Vagina (tissue), 2 donors: ENCODE results near the gene MSANTD4. TPM values are rescaled to one million over a fixed set of nuclear protein-coding genes. Genes with fewer than 3 reads are reported as not detected.
"Not testable (repeated sequence)": the region's sequence is repeated elsewhere in the genome, so short reads cannot be mapped to it uniquely, and the experiment has no call there.

ENCODE experiments used
- DNase-seq, 2 donors: peaks; one replicate each; pipeline ENCODE4 v3.0.0-alpha.2; 2017; ENCODE audit errors: extremely low spot score in 2 of 2
- H3K27ac ChIP-seq: fragments of 200-600 bp; sonication (generic); one replicate; pipeline ENCODE4 v1.5.1; 2019
- H3K27me3 ChIP-seq: fragments of 200-600 bp; sonication (generic); one replicate; pipeline ENCODE4 v1.5.1; 2019
- H3K36me3 ChIP-seq, 2 donors: fragments of 200-600 bp; sonication (generic); one replicate each; pipeline ENCODE4 v1.5.1; 2017 to 2019
- H3K4me1 ChIP-seq: fragments of 200-600 bp; sonication (generic); one replicate; pipeline ENCODE4 v1.5.1; 2019
- H3K4me3 ChIP-seq, 2 donors: fragments of 200-600 bp; sonication (generic); 1 replicate in 1 of 2; 2 replicates in 1 of 2; pipeline ENCODE4 v1.5.1; 2016 to 2019
- H3K9me3 ChIP-seq: fragments of 200-600 bp; sonication (generic); one replicate; pipeline ENCODE4 v1.5.1; 2019
- CTCF ChIP-seq, 3 experiments: fragments of 450-650 bp in 2 of 3; fragments of 200-600 bp in 1 of 3; sonication (generic) in 1 of 3; IDR thresholded peaks; one replicate each; pipeline ENCODE4 v1.5.1; 2017 to 2019; ENCODE audit warnings: antibody characterized with exemption in 3 of 3, mild to moderate bottlenecking in 2 of 3, moderate library complexity in 2 of 3
- POLR2A ChIP-seq, 2 donors: fragments of 450-650 bp; IDR thresholded peaks; one replicate each; pipeline ENCODE4 v1.6.1; 2017; ENCODE audit warnings: antibody characterized with exemption in 2 of 2, mild to moderate bottlenecking in 2 of 2, moderate library complexity in 2 of 2
- POLR2AphosphoS5 ChIP-seq, 2 donors: sonication (generic); formaldehyde crosslinking; IDR thresholded peaks; one replicate each; pipeline ENCODE4 v1.9.0; 2017; ENCODE audit warnings: antibody characterized with exemption in 2 of 2, mild to moderate bottlenecking in 2 of 2, low read depth in 1 of 2; ENCODE audit not compliant: insufficient read depth in 1 of 2
- intact Hi-C: fragments of 100-400 bp; cut with DNase I; formaldehyde crosslinking; loops from one replicate; pipeline ENCODE4 v1.15.1; 2023
- total RNA-seq: library from RNA; depleted of rRNA; stranded (reverse); fragments of >200 nt; gene quantifications from one replicate; pipeline ENCODE4 v1.2.3, GENCODE V29; 2016

The MSANTD4 gene
- total RNA-seq, 1 donor from 2014 or later, result 29.5 TPM

GRCh38 chr11:106061249-106061784 lies 39.3 kb upstream of the MSANTD4 start:
- H3K9me3 ChIP-seq, result no peaks in the 10 kb centered on the region
- no peak for DNase-seq
- intact Hi-C loops, result no loop called here
- TF ChIP-seq POLR2A (IDR thresholded peaks at IDR 0.05) (no peak), CTCF (IDR thresholded peaks at IDR 0.05) (no peak), POLR2AphosphoS5 (IDR thresholded peaks at IDR 0.05; ENCODE audit: insufficient read depth in 1 of 2, low read depth in 1 of 2) (no peak)
- H3K4me3 ChIP-seq, result no peak overlapping the region
- no peaks in the 10 kb centered on the region for H3K27me3 ChIP-seq
- no peaks in the 10 kb centered on the region for H3K4me1 ChIP-seq
- H3K36me3 ChIP-seq, result no peaks in the 10 kb centered on the region
- H3K27ac ChIP-seq, result no peak overlapping the region

GRCh38 chr11:106059617-106060016 lies 37.6 kb upstream of the MSANTD4 start:
- TF ChIP-seq CTCF (IDR thresholded peaks at IDR 0.05), result no peak
- no peak for TF ChIP-seq POLR2A (IDR thresholded peaks at IDR 0.05)
- no peak for TF ChIP-seq POLR2AphosphoS5 (IDR thresholded peaks at IDR 0.05; ENCODE audit: insufficient read depth in 1 of 2, low read depth in 1 of 2)
- Histone ChIP-seq H3K4me1 (no peaks in the 10 kb centered on the region), H3K27me3 (no peaks in the 10 kb centered on the region), H3K36me3 (no peaks in the 10 kb centered on the region), H3K27ac (no peak overlapping the region), H3K4me3 (no peak overlapping the region), H3K9me3 (no peaks in the 10 kb centered on the region)
- DNase-seq, result no peak
- intact Hi-C loops, result no loop called here

GRCh38 chr11:106058377-106058776 lies 36.3 kb upstream of the MSANTD4 start:
- intact Hi-C loops, H3K4me1 ChIP-seq, H3K4me3 ChIP-seq, H3K36me3 ChIP-seq, DNase-seq, H3K27me3 ChIP-seq, H3K9me3 ChIP-seq, H3K27ac ChIP-seq: not testable (repeated sequence)

DNA sequence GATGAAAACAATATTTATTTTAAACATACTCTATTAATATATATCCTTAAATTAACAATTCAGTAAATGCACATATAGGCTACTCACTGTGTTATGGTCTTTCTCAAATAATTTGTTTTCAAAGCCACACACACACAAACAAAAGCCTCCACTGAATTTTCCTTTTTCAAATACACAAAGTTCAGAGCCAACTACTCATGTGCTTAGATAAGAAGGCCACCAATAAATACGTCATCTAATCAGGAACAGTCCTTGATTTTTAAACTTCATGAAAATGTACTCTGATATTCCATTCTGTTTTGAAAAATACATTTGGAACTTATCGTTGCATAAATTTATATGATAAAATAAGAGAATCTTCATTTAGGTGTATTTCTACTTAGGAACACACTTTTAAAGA lies 29.1 kb upstream of the MSANTD4 start:
- no peak for DNase-seq
- H3K4me3 ChIP-seq, result no peak overlapping the region
- no peaks in the 10 kb centered on the region for H3K9me3 ChIP-seq
- no peak overlapping the region for H3K27ac ChIP-seq
- no peaks in the 10 kb centered on the region for H3K27me3 ChIP-seq
- H3K36me3 ChIP-seq, result no peaks in the 10 kb centered on the region
- no peak for TF ChIP-seq CTCF (IDR thresholded peaks at IDR 0.05)
- no peak for TF ChIP-seq POLR2A (IDR thresholded peaks at IDR 0.05)
- TF ChIP-seq POLR2AphosphoS5 (IDR thresholded peaks at IDR 0.05; ENCODE audit: insufficient read depth in 1 of 2, low read depth in 1 of 2), result no peak
- intact Hi-C loops, result no loop called here
- no peaks in the 10 kb centered on the region for H3K4me1 ChIP-seq

GRCh38 chr11:106049727-106050476 lies 27.9 kb upstream of the MSANTD4 start:
- Histone ChIP-seq H3K36me3 (no peaks in the 10 kb centered on the region), H3K9me3 (no peaks in the 10 kb centered on the region), H3K4me3 (no peak overlapping the region), H3K27me3 (no peaks in the 10 kb centered on the region), H3K27ac (no peak overlapping the region), H3K4me1 (no peaks in the 10 kb centered on the region)
- DNase-seq, result no peak
- TF ChIP-seq POLR2AphosphoS5 (IDR thresholded peaks at IDR 0.05; ENCODE audit: insufficient read depth in 1 of 2, low read depth in 1 of 2), result no peak
- TF ChIP-seq POLR2A (IDR thresholded peaks at IDR 0.05), result no peak
- TF ChIP-seq CTCF (IDR thresholded peaks at IDR 0.05), result no peak
- intact Hi-C loops, result no loop called here
